NT2/D1 (cell line): ENCODE data around the gene ADARB2.

Experiments used
- DNase-seq: peaks from one replicate; pipeline ENCODE4 v3.0.0-alpha.2; 2011; ENCODE audit warnings: low read depth, low spot score
- H3K27me3 ChIP-seq: 2 replicates; pipeline ENCODE4 v1.6.0; 2011; ENCODE audit warnings: mild to moderate bottlenecking; ENCODE audit not compliant: insufficient read length, insufficient read depth
- H3K36me3 ChIP-seq: 2 replicates; pipeline ENCODE4 v1.6.1; 2011; ENCODE audit warnings: mild to moderate bottlenecking, low read length, mixed read lengths; ENCODE audit not compliant: insufficient read depth, insufficient read length
- H3K4me1 ChIP-seq: 2 replicates; pipeline ENCODE4 v1.5.1; 2011; ENCODE audit not compliant: insufficient read depth, insufficient read length
- H3K4me3 ChIP-seq: 2 replicates; pipeline ENCODE4 v1.5.1; 2011; ENCODE audit warnings: low read depth; ENCODE audit not compliant: insufficient read length
- H3K9ac ChIP-seq: 2 replicates; pipeline ENCODE4 v1.6.0; 2011; ENCODE audit warnings: low read depth; ENCODE audit not compliant: insufficient read length
- H3K9me3 ChIP-seq: 2 replicates; pipeline ENCODE4 v1.5.1; 2011; ENCODE audit warnings: mild to moderate bottlenecking, low read length; ENCODE audit not compliant: insufficient read depth
- SUZ12 ChIP-seq: IDR thresholded peaks from 2 replicates; pipeline ENCODE4 v1.6.1; 2011; ENCODE audit not compliant: insufficient read length, insufficient read depth; ENCODE audit errors: extremely low read depth
- YY1 ChIP-seq: IDR thresholded peaks from 2 replicates; pipeline ENCODE4 v1.6.1; 2011; ENCODE audit not compliant: insufficient read length, insufficient read depth
- ZNF274 ChIP-seq: IDR thresholded peaks from 2 replicates; pipeline ENCODE4 v1.6.1; 2011; ENCODE audit warnings: mild to moderate bottlenecking, low read depth, low read length

ADARB2 gene

GRCh38 chr10:1716839-1717238, 20.5 kb downstream of the ADARB2 start:
- Histone ChIP-seq H3K27me3 (no peaks in the 10 kb centered on the region), H3K9me3 (no peaks in the 10 kb centered on the region), H3K9ac (no peak overlapping the region), H3K4me3 (no peak overlapping the region), H3K36me3 (no peaks in the 10 kb centered on the region), H3K4me1 (peaks cover 8% of the 10 kb centered on the region)
- DNase-seq = no peak
- no peak for TF ChIP-seq YY1
- no peak for TF ChIP-seq ZNF274
- TF ChIP-seq SUZ12 = no peak

DNA sequence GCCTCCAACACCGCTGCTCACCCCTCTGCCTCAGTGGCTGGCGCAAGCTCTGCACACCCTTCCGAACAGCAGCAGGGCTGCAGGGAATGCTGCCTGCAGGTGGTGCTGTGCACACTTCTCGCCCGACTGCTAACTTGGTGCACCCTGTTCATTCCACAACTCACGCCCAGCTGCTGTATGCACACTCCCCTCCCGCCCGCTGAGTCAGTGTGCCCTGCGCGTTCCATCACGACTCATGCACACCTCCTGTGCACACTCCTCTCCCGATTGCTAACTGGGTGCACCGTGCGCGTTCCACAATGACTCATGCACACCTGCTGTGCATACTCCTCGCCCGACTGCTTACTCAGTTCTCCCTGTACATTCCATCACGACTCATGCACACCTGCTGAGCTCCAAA, 21.5 kb downstream of the ADARB2 start:
- TF ChIP-seq SUZ12 (no peak), YY1 (no peak), ZNF274 (no peak)
- DNase-seq = no peak
- Histone ChIP-seq H3K27me3 (no peaks in the 10 kb centered on the region), H3K9ac (no peak overlapping the region), H3K4me1 (peaks cover 8% of the 10 kb centered on the region), H3K36me3 (no peaks in the 10 kb centered on the region), H3K9me3 (no peaks in the 10 kb centered on the region), H3K4me3 (no peak overlapping the region)

DNA sequence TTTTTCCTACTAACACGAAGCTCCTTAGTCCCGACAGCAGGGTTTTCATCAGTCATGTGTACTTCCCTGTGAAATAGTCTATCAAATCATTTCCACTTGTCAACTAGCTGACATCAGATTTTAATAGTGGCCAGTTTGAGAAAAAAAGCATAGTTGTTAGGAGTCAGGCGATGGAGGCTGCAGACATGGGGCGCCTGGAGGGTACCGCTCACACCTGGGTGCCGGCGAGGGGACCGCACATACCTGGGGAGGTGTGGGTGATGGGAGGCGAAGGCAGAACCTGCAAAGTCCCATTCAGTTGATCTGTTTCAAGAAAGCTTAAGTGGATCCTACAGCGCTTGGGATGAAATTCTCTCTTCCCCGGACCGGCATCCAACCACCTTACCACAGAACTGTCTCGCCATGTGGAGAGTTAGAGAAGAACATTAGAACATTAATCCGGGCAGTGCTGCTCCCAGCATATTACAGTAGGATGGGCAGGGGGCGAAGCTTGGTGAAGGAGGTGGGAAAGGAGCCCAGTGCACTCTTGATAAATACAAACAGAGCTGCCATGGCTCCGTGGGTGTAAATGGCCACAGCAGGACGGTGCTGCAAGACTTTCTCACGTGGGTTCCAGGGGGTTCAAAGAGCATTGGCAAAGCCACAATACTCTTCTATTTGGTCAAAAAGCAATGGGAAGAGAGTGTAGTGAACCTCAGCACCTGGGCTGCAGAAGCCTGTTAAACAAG, 24.2 kb downstream of the ADARB2 start:
- Histone ChIP-seq H3K4me1 (peaks cover 8% of the 10 kb centered on the region), H3K9ac (no peak overlapping the region), H3K9me3 (no peaks in the 10 kb centered on the region), H3K27me3 (no peaks in the 10 kb centered on the region), H3K36me3 (no peaks in the 10 kb centered on the region), H3K4me3 (no peak overlapping the region)
- TF ChIP-seq SUZ12 = no peak
- TF ChIP-seq YY1 = no peak
- TF ChIP-seq ZNF274 = no peak
- DNase-seq = no peak

- peaks cover 8% of the 10 kb centered on the region for H3K4me1 ChIP-seq
- H3K36me3 ChIP-seq = no peaks in the 10 kb centered on the region
- no peaks in the 10 kb centered on the region for H3K27me3 ChIP-seq
- no peak overlapping the region for H3K9ac ChIP-seq
- DNase-seq = no peak
- 0 out of 2 replicates have a peak, but pooled peaks cover 2% of the 10 kb centered on the region for H3K9me3 ChIP-seq
- TF ChIP-seq SUZ12 (no peak), ZNF274 (no peak), YY1 (no peak)
- H3K4me3 ChIP-seq = no peak overlapping the region
These were observed 25.0 kb downstream of the ADARB2 start for GRCh38 chr10:1712314-1712713.

DNA sequence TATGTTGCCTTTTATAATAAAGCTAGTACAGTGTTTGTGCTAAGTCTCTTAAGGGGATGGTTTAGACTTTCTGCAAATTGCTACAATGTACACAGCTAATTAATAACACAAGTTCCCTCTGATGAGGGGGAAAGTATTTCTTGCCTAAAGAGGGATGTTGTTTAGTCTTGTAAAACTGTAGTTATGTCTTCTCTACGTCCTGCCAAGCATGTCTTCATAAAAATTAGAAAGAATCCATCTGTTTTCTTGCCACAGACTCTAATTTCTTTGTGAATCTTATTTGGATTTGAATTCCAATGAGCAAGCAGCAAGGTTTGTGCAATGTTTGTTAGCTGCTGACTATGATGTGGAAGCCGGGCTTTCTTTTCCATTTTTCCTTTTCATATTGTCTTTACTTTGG, 28.2 kb downstream of the ADARB2 start:
- H3K36me3 ChIP-seq = no peaks in the 10 kb centered on the region
- no peaks in the 10 kb centered on the region for H3K4me1 ChIP-seq
- H3K9me3 ChIP-seq = peaks cover 15% of the 10 kb centered on the region; the same call in 1 of the 2 replicates
- DNase-seq = no peak
- no peaks in the 10 kb centered on the region for H3K27me3 ChIP-seq
- TF ChIP-seq SUZ12 (no peak), YY1 (no peak), ZNF274 (no peak)
- no peak overlapping the region for H3K4me3 ChIP-seq
- H3K9ac ChIP-seq = no peak overlapping the region

- no peaks in the 10 kb centered on the region for H3K36me3 ChIP-seq
- peaks cover 19% of the 10 kb centered on the region; the same call in 1 of the 2 replicates for H3K9me3 ChIP-seq
- no peak overlapping the region for H3K9ac ChIP-seq
- H3K4me3 ChIP-seq = no peak overlapping the region
- H3K27me3 ChIP-seq = no peaks in the 10 kb centered on the region
- TF ChIP-seq SUZ12 = no peak
- no peak for TF ChIP-seq ZNF274
- TF ChIP-seq YY1 = no peak
- no peak for DNase-seq
- H3K4me1 ChIP-seq = no peaks in the 10 kb centered on the region
These were observed 28.6 kb downstream of the ADARB2 start for GRCh38 chr10:1708746-1709145.

GRCh38 chr10:1706711-1707110, 30.6 kb downstream of the ADARB2 start:
- Histone ChIP-seq H3K9ac (no peak overlapping the region), H3K27me3 (no peaks in the 10 kb centered on the region), H3K9me3 (peaks cover 20% of the 10 kb centered on the region; the same call in 1 of the 2 replicates), H3K36me3 (no peaks in the 10 kb centered on the region), H3K4me3 (no peak overlapping the region), H3K4me1 (no peaks in the 10 kb centered on the region)
- TF ChIP-seq SUZ12 (no peak), YY1 (no peak), ZNF274 (no peak)
- DNase-seq = no peak

DNA sequence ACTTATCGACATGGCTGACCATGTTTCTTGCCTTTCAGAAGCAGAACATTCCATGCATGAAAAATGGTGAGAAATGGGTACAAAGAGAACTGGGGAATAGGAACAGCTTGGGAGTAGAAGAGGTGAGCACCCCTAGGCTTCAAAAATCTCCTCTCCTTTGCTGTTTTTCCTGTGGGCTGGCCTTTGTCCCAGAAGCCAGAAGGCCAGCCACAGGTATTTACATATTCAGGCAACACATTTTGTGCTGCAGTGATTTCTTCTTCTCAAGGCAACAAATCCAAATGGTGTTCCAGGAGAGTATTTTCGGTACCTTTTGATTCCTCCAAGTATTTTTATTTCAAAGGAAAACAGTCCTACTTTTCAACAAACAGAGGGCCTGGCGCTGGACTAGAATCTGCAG, 31.1 kb downstream of the ADARB2 start:
- H3K27me3 ChIP-seq = no peaks in the 10 kb centered on the region
- H3K9ac ChIP-seq = no peak overlapping the region
- H3K36me3 ChIP-seq = no peaks in the 10 kb centered on the region
- DNase-seq = no peak
- TF ChIP-seq ZNF274 (no peak), YY1 (no peak), SUZ12 (no peak)
- H3K4me1 ChIP-seq = no peaks in the 10 kb centered on the region
- H3K9me3 ChIP-seq = peaks cover 20% of the 10 kb centered on the region; the same call in 1 of the 2 replicates
- no peak overlapping the region for H3K4me3 ChIP-seq
